Osteoblast (primary cell): ENCODE data around the gene CCDC85C. TPM values are rescaled to one million over a fixed set of nuclear protein-coding genes. Genes with fewer than 3 reads are reported as not detected.

Source experiments
- DNase-seq: peaks from one replicate; pipeline ENCODE4 v3.0.0; 2011; ENCODE audit warnings: low spot score, mixed read lengths; ENCODE audit not compliant: insufficient read length; ENCODE audit errors: missing footprints
- H2AFZ ChIP-seq: 2 replicates; pipeline ENCODE4 v1.6.0; 2011; ENCODE audit warnings: mild to moderate bottlenecking, low read length
- H3K27ac ChIP-seq: 2 replicates; pipeline ENCODE4 v1.5.1; 2011; ENCODE audit warnings: mild to moderate bottlenecking, low read depth, low read length, moderate library complexity
- H3K27me3 ChIP-seq: 2 replicates; pipeline ENCODE4 v1.6.0; 2012; ENCODE audit warnings: mild to moderate bottlenecking, control low read depth, inconsistent platforms, low read length, moderate library complexity; ENCODE audit not compliant: insufficient read depth
- H3K36me3 ChIP-seq: 2 replicates; pipeline ENCODE4 v1.5.1; 2011; ENCODE audit warnings: mild to moderate bottlenecking, low read length, control low read depth, moderate library complexity; ENCODE audit not compliant: insufficient read depth
- H3K4me1 ChIP-seq: 2 replicates; pipeline ENCODE4 v1.5.1; 2011; ENCODE audit warnings: mild to moderate bottlenecking, low read length, control low read depth, moderate library complexity; ENCODE audit not compliant: insufficient read depth
- H3K4me2 ChIP-seq: 2 replicates; pipeline ENCODE4 v1.6.0; 2011; ENCODE audit warnings: mild to moderate bottlenecking, low read length; ENCODE audit not compliant: insufficient read depth
- H3K4me3 ChIP-seq: fragments of 200-600 bp; sonication (generic); 3 replicates; pipeline ENCODE4 v1.5.1; 2012; ENCODE audit warnings: mild to moderate bottlenecking, low read length, inconsistent platforms; ENCODE audit not compliant: insufficient read depth
- H3K79me2 ChIP-seq: 2 replicates; pipeline ENCODE4 v1.6.0; 2012; ENCODE audit warnings: mild to moderate bottlenecking, low read length, control low read depth, inconsistent platforms; ENCODE audit not compliant: insufficient read depth
- H3K9me3 ChIP-seq: 2 replicates; pipeline ENCODE4 v1.5.1; 2011; ENCODE audit warnings: low read depth, low read length, control low read depth
- H4K20me1 ChIP-seq: 2 replicates; pipeline ENCODE4 v1.6.0; 2012; ENCODE audit warnings: mild to moderate bottlenecking, low read length, control low read depth; ENCODE audit not compliant: insufficient read depth
- total RNA-seq: library from RNA; depleted of rRNA; stranded (reverse); fragments of >200 nt; gene quantifications from 2 replicates; pipeline ENCODE4 v1.2.3, GENCODE V29; 2012
- TF ChIP-seq, protein P1 (sequence below): IDR thresholded peaks from 2 replicates; pipeline ENCODE4 v1.5.1; 2011; ENCODE audit warnings: mild to moderate bottlenecking, low read depth, low read length, moderate library complexity; ENCODE audit errors: extremely low read depth

The CCDC85C gene
- total RNA-seq, 1 donor: 3.6 TPM

DNA sequence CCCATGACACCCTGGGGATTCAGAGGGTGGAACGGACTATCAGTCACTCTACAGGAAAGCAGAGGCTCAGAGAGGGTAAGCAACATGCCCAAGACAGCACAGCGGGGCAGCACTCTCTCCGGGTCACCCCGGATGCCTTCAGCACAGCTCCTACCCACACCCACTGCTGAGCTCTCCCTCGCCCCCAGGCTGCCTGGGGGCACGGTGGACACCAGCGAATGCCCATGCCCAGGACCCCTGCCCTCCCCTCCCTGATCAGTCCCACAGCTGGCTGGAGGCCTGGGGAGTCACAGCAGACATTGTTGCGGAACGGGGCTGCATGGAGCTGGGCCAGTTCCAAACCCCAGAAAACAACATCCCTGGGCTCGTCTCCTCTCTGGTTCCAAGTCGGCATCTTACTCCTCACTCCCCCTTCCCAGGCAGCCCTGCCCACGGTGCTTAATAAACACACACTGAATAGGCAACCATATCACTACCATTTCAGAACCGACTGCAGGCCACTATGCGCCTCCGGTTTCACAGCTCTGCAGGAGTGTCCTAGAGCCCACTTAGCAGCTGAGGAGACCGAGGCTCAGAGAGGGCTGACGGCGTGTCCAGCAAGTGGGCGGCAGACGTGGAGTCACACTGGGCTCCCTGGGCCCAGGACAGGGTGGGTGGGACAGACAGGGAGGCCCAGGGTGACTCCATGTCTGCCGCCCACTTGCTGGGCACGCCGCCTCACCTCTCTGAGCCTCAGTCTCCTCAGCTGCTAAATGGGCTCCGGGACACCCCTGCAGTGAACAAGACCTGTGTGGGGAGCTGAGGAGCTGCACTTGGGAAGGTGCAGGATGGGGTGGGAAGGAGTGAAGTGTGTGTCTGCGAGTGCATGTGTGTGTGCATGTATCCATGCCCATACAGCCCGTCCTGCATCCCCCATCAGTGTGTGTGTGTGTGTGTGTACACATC lies 27.0 kb downstream of the CCDC85C start:
- Histone ChIP-seq H3K4me2 (no peak overlapping the region), H3K27ac (no peak overlapping the region), H3K9me3 (no peaks in the 10 kb centered on the region), H4K20me1 (peaks cover 36% of the 10 kb centered on the region), H3K4me3 (no peak overlapping the region), H3K36me3 (no peaks in the 10 kb centered on the region), H3K79me2 (peaks cover 5% of the 10 kb centered on the region), H3K4me1 (peaks cover 39% of the 10 kb centered on the region), H3K27me3 (no peaks in the 10 kb centered on the region), H2AFZ (no peak overlapping the region)
- TF ChIP-seq, protein P1, sequence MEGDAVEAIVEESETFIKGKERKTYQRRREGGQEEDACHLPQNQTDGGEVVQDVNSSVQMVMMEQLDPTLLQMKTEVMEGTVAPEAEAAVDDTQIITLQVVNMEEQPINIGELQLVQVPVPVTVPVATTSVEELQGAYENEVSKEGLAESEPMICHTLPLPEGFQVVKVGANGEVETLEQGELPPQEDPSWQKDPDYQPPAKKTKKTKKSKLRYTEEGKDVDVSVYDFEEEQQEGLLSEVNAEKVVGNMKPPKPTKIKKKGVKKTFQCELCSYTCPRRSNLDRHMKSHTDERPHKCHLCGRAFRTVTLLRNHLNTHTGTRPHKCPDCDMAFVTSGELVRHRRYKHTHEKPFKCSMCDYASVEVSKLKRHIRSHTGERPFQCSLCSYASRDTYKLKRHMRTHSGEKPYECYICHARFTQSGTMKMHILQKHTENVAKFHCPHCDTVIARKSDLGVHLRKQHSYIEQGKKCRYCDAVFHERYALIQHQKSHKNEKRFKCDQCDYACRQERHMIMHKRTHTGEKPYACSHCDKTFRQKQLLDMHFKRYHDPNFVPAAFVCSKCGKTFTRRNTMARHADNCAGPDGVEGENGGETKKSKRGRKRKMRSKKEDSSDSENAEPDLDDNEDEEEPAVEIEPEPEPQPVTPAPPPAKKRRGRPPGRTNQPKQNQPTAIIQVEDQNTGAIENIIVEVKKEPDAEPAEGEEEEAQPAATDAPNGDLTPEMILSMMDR: no peak
- peak; percentile 73 for DNase-seq

DNA sequence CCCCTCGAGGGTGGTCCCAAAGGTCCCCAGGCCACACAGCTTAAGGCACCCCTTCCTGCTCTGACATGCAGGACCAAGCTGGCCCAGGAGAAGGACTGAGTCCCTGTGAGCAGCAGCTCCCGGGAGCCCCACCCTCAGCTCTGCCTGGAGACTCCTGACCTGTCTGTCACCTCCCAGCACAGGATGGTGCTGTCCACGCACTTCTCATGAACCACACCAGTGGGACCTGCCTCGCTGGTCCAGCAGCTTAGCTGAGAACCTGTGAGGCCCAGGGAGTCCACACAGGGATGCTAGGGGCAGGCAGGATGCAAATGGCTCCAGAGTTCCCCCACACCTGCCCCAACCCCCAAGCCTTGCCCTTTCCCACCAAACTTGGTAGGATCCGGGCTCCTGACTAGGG lies 27.7 kb downstream of the CCDC85C start:
- no peaks in the 10 kb centered on the region for H3K36me3 ChIP-seq
- peaks cover 36% of the 10 kb centered on the region for H4K20me1 ChIP-seq
- no peaks in the 10 kb centered on the region for H3K27me3 ChIP-seq
- H3K4me3 ChIP-seq: no peak overlapping the region
- H3K4me1 ChIP-seq: peaks cover 39% of the 10 kb centered on the region
- no peak overlapping the region for H2AFZ ChIP-seq
- no peak overlapping the region for H3K27ac ChIP-seq
- no peaks in the 10 kb centered on the region for H3K9me3 ChIP-seq
- no peak overlapping the region for H3K4me2 ChIP-seq
- peak; percentile 87 for DNase-seq
- no peaks in the 10 kb centered on the region for H3K79me2 ChIP-seq
- TF ChIP-seq, protein P1: no peak

DNA sequence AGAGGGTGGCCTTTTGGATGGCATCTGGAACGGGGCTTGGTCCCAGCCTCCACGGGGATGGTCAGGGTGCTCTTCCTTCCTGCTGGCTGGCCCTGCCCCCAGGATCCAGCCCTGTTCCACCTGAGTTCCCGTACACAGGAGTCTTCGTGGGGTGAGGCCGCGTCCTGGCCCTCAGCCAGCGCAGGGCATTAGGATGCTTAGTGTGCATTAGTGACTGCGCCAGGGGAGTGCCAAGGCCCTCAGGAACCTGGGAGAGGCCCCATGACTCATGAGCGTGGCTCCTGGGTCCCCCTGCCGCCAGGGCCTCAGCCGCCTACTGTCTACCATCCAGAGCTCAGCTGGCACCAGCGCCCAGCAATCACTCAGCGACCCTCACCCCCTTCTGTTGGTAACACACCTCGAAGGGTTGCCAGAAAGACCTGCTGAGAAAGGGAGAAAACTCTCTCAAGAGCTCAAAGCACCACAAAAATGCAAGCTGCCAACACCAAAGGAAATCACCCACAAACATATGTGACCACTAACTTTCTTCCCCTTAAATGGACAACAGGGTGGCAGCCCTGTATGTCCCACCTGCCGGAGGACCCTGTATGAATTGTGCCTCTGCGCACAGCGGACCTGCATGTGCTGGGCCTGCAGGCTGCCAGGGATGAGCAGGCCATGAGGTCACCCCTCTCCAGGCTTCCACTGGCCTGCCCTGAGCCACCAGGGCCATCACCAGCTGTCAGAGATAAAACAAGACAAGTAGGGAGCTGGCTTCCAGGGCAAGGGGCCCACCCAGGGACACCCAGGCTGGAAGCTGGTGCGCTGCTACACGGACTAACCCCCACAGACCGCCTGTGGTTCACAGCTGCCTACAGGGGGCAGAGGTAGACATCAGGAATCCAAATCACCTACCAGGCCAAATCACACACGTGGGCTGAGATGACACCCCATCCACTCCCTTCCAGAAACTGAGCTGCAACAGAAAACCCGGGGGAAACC lies 28.7 kb downstream of the CCDC85C start:
- peak overlapping the region; percentile 44 for H3K4me2 ChIP-seq
- no peak for DNase-seq
- peaks cover 39% of the 10 kb centered on the region for H3K4me1 ChIP-seq

More for the DNA sequence above, 28.7 kb downstream of the CCDC85C start:
- no peak overlapping the region for H2AFZ ChIP-seq
- H3K4me3 ChIP-seq: no peak overlapping the region
- peaks cover 36% of the 10 kb centered on the region for H4K20me1 ChIP-seq
- H3K9me3 ChIP-seq: no peaks in the 10 kb centered on the region
- TF ChIP-seq, protein P1: no peak
- no peaks in the 10 kb centered on the region for H3K27me3 ChIP-seq
- H3K27ac ChIP-seq: no peak overlapping the region
- no peaks in the 10 kb centered on the region for H3K36me3 ChIP-seq
- no peaks in the 10 kb centered on the region for H3K79me2 ChIP-seq
